Stimulated activated CD8-positive, alpha-beta memory T cell treated with anti-CD3 and anti-CD28 coated beads, Interleukin-4, amount 100 ng/mL, for 1 hour (primary cell): ENCODE measurements around the gene SCN2B.
"Not testable (repeated sequence)": the region's sequence is repeated elsewhere in the genome, so short reads cannot be mapped to it uniquely, and the experiment has no call there.

Experiments
- DNase-seq, 2 donors: peaks; one replicate each; pipeline ENCODE4 v3.0.0-alpha.2; 2020; ENCODE audit warnings: low read depth in 2 of 2, low spot score in 1 of 2

SCN2B gene

GRCh38 chr11:118207079-118207478 is 30.6 kb upstream of the SCN2B start:
- no peak for DNase-seq

GRCh38 chr11:118206391-118207031 is 30.1 kb upstream of the SCN2B start:
- no peak for DNase-seq

- DNase-seq, result no peak
Observed at GRCh38 chr11:118205606-118206378, 29.4 kb upstream of the SCN2B start.

GRCh38 chr11:118202599-118203422 is 26.4 kb upstream of the SCN2B start:
- peak; percentile 33 to 47 for DNase-seq

DNA sequence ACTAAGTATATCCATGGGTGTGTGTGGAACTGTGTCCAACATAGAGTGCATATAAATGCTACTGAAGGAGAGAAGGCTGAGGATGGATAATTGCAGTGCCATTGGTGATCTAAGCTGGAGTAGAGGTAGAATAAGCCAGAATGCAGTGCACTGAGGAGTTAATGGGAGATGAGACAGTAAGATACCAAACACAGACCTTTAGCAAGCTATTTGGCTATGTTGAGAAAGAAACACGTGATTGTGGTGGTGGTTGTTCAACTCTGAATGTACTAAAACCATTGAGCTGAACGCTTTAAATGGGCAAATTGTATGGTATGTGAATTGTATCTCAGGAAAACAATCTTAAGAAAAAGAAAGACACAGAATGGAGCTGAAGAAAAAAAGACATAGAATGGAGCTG is 25.5 kb upstream of the SCN2B start:
- no peak for DNase-seq

DNA sequence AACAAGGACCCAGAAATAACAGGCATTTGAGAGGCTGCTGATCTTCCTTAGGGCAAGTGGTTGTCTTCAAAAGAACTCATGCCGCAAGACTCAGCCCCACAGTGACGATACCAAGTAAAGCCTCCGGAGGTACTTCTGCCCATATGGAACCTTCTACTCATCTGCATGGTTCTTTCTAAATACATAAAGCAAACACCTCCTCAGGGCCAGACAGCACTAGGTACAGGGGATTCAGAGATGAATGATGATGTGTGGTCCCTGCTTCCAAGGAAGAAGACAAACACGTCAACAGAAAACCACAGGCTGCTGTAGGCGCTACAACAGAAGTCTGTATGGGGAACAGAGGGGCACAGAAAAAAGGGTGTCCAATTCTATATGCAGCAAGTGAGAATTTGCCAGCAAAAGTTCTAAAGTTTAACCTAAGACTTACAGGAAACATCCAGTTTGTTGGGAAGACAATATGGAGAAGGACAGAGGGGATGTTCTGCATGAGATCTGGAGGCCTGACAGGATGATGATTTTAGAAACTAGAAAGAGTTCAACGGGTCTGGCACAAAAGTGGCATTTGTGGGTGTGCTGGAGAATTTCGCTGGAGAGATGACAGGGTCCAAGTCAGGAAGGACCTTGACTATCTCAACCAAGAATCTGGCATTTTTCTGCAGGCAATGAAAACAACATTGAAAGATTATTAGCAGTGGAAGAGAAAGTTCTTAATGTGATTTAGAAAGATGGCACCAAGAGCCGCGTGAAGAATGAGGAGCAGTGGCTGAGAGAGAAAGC is 24.7 kb upstream of the SCN2B start:
- DNase-seq, result peak in 1 of 2 donors; percentile 35

GRCh38 chr11:118200497-118200896 is 24.1 kb upstream of the SCN2B start:
- DNase-seq, result no peak

DNA sequence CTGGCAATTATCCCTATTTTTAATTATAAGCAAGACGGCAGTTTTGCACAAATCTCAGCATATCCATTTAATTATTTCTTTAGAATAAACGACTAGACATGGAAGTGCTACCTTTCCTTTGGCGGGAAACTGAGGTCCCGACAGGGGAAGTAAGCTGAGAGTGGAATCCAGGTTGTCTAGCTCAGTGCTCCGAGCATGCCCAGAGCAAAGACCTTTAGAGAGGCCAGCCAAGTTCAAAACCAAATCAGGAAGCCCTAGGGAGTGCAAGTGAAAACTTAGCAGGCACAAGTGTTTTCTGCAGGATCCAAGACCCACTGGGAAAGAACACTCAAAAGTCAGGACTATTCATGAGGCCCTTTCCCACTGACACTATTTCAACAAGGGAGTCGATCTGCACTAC is 22.7 kb upstream of the SCN2B start:
- DNase-seq, result no peak

GRCh38 chr11:118198370-118198769 is 21.9 kb upstream of the SCN2B start:
- DNase-seq, result peak; percentile 63 to 75

GRCh38 chr11:118194835-118195627 is 18.6 kb upstream of the SCN2B start:
- DNase-seq, result no peak

DNA sequence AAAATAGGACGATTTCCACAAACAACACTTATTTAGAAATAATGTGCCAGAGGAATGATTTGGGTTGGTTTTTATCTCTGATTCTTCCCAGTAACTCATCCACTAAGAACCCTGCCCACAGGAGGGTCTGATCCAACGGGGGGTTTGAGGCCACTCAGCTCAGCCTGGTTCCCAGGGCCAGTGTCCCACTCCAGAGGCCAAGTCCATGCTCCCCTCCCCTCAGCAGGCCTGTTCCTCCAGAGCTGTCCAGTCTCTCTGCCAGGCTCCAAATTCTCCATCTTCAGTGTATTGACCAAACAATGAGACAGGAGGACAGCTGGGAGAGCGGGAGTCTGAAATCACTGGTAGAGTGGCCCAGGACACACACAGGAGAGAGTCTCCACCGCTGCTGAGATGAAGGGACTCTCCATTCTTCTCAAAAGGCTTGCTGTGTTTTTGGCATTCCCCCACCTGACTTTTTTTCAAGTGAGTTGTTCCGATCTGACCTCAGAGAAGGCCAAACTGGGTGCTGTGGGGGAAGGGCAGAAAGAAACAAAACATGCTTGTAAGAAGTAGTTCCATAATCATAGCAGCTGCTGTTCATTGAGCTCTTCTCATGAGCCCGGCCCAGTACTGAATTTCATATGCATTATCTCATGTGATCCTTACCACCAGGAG is 17.6 kb upstream of the SCN2B start:
- no peak for DNase-seq

- not testable (repeated sequence) for DNase-seq
Observed at GRCh38 chr11:118192817-118193216, 16.4 kb upstream of the SCN2B start.

- not testable (repeated sequence) for DNase-seq
Observed at GRCh38 chr11:118190942-118191506, 14.6 kb upstream of the SCN2B start.

DNA sequence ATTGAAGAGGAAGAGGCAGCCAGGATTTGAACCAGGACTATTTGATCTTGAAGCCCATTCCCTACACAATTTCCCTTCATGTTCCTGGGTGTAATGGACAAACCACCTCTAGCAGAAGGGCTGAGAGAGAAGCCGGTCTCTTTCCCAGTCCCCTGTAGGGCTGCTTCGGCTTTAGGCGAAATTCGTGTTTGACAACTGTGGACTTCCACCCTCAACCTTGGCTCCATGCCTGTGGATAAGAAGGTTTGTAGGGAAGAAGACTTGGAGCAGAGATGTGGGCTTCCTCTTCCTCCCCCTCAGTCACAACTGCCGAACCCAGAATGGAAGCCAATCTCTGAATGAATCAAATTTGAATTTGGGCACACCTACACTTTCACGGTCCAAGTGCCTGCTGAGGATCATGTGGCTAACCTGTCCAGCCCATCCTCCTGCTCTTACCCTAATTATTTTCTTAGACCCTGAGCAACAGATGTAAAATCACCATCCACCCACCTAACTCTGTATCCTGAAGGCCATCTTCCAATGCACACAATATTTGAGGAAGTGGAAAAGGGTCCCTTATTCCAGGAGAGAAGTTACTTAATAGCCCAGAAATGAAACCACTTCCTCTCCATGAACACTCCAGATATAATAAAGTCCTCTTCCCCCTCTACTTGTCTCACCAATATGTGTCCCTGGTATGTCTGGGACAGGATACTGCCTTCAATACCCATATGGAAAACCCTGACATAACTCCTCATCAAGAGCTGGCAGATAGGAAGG is 10.1 kb upstream of the SCN2B start:
- DNase-seq, result no peak

DNA sequence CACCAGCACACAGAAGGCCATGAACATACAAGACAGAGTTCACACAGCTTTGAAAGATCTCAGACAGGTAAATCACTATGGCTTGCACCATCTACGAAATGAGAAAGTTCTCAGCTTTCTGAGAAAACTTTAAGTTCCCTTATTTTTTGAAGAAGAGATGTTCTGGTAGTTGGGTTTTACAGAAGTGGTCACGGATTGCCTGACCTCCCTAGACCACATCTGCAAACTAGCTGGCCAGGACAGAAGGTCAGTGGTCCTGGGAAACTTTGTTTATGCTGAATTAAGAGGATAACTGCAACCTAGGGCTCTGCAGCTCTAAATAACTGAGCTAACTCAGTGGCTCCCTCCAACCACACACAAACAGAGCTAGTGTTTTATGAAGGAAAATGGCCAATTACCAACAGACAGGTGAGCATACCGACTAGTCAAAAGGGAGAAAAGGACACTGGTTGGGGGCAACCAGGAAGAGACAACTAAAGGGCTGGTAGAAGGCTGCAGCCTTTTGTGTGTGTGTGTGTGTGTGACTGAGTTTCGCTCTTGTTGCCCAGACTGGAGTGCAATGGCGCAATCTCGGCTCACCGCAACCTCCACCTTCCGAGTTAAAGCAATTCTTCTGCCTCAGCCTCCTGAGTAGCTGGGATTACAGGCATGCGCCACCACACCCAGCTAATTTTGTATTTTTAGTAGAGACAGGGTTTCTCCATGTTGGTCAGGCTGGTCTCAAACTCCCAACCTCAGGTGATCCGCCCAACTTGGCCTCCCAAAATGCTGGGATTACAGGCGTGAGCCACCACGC is 8.5 kb upstream of the SCN2B start:
- no peak for DNase-seq

DNA sequence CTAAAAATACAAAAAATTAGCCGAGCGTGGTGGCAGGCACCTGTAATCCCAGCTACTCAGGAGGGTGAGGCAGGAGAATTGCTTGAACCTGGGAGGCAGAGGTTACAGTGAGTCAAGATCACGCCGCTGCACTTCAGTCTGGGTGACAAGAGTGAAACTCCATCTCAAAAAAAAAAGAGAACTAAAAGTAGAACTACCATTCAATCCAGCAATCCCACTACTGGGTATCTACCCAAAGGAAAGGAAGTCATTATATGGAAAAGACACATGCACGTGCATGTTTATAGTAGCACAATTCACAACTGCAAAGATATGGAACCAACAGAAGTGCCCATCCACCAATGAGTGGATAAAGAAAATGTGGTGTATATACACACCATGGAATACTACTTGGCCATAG is 7.3 kb upstream of the SCN2B start:
- not testable (repeated sequence) for DNase-seq

- no peak for DNase-seq
Observed at GRCh38 chr11:118180300-118180703, 3.9 kb upstream of the SCN2B start.

DNA sequence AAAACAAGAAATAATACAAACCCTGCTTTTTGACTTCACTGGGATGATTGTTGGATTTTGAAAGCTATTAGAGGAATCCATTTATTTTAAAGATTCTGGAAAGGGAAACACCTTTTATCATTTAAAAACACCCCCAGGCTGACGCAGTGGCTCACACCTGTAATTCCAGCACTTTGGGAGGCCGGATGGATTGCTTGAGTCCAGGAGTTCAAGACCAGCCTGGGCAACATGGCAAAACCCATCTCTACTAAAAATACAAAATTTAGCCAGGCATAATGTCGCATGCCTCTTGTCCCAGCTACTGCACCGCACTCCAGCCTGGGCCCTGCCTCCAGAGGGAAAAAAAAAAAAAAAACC is 317 bp upstream of the SCN2B start:
- no peak for DNase-seq
